ENCODE results near the gene TEAD1.

Gene TEAD1

GRCh38 chr11:12815931-12816494, 141.8 kb downstream of the TEAD1 start:
- TF ChIP-seq CTCF (IDR thresholded peaks at IDR 0.05; ENCODE audit: borderline replicate concordance, insufficient read depth, low read depth, low read length), result no peak

DNA sequence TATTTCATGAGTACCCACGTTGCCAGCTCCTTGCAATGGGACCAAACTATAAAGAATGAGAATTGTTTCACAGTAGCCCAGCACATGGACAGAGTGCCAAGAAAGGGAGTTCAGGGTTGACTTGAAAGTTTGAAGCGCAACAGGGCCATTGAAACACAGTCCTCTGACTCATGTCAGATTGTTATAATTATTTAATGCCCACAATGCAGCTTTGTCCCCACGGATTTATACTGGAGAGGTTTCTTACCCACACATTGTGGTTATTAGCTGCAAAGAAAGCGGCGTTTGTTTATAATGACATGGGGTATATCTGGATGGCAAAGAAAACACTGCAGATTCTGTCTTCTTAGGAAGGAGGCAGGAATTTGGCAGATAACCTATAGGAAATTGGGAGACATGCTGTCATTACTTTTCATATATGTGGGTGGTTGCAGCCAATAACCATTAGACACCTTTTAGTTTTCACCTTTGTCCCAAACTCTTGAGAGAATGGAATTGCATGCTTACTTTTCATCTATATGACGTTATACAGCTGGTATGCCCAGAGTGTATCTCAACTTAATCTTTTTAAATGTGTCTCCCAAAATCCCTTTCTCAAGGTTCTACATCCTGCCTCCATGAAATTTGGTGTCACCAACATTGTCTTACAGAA, 143.6 kb downstream of the TEAD1 start:
- no peak for TF ChIP-seq CTCF (IDR thresholded peaks at IDR 0.05; ENCODE audit: borderline replicate concordance, insufficient read depth, low read depth, low read length)
- H3K4me3 ChIP-seq (ENCODE audit: low read depth, low read length), result no peak overlapping the region

More at GRCh38 chr11:12815931-12816494, 141.8 kb downstream of the TEAD1 start:
- no peak overlapping the region for H3K4me3 ChIP-seq (ENCODE audit: low read depth, low read length)

- TF ChIP-seq CTCF (IDR thresholded peaks at IDR 0.05; ENCODE audit: borderline replicate concordance, insufficient read depth, low read depth, low read length), result no peak
- no peak overlapping the region for H3K4me3 ChIP-seq (ENCODE audit: low read depth, low read length)
Measured at GRCh38 chr11:12818333-12819015, 144.3 kb downstream of the TEAD1 start.

GRCh38 chr11:12822392-12823022, 148.3 kb downstream of the TEAD1 start:
- no peak overlapping the region for H3K4me3 ChIP-seq (ENCODE audit: low read depth, low read length)
- TF ChIP-seq CTCF (IDR thresholded peaks at IDR 0.05; ENCODE audit: borderline replicate concordance, insufficient read depth, low read depth, low read length), result no peak

GRCh38 chr11:12824281-12825041, 150.2 kb downstream of the TEAD1 start:
- TF ChIP-seq CTCF (IDR thresholded peaks at IDR 0.05; ENCODE audit: borderline replicate concordance, insufficient read depth, low read depth, low read length), result no peak
- H3K4me3 ChIP-seq (ENCODE audit: low read depth, low read length), result no peak overlapping the region

DNA sequence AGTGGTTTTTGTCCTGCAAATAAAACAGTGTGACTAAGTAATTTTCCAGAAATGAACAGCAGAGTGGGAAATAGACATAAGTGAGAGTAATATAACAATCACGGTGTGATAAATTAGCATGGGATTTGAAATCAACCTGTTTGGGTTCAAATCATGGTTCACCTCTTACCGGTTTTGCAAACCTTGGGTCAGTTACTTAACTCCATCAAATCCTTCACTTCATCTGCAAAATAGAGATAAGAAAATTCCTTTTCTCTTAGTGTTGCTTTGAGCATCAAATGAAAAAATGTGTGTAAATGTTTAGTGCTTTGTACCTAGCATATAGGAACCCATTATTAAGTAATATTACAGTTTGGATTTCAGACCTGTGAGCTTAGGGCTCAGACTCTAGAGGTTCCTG, 152.2 kb downstream of the TEAD1 start:
- no peak overlapping the region for H3K4me3 ChIP-seq (ENCODE audit: low read depth, low read length)
- TF ChIP-seq CTCF (IDR thresholded peaks at IDR 0.05; ENCODE audit: borderline replicate concordance, insufficient read depth, low read depth, low read length), result no peak

Measured in GM12875 (cell line).